NT2/D1 (cell line): ENCODE measurements around the gene AP1S1.
A peak's percentile ranks its signal among the peaks of the same experiment; 100 is the strongest.
"Not testable (repeated sequence)": the region's sequence is repeated elsewhere in the genome, so short reads cannot be mapped to it uniquely, and the experiment has no call there.

ENCODE experiments used
- DNase-seq: peaks from one replicate; pipeline ENCODE4 v3.0.0-alpha.2; 2011; ENCODE audit warnings: low read depth, low spot score
- H3K27me3 ChIP-seq: 2 replicates; pipeline ENCODE4 v1.6.0; 2011; ENCODE audit warnings: mild to moderate bottlenecking; ENCODE audit not compliant: insufficient read length, insufficient read depth
- H3K36me3 ChIP-seq: 2 replicates; pipeline ENCODE4 v1.6.1; 2011; ENCODE audit warnings: mild to moderate bottlenecking, low read length, mixed read lengths; ENCODE audit not compliant: insufficient read depth, insufficient read length
- H3K4me1 ChIP-seq: 2 replicates; pipeline ENCODE4 v1.5.1; 2011; ENCODE audit not compliant: insufficient read depth, insufficient read length
- H3K4me3 ChIP-seq: 2 replicates; pipeline ENCODE4 v1.5.1; 2011; ENCODE audit warnings: low read depth; ENCODE audit not compliant: insufficient read length
- H3K9ac ChIP-seq: 2 replicates; pipeline ENCODE4 v1.6.0; 2011; ENCODE audit warnings: low read depth; ENCODE audit not compliant: insufficient read length
- H3K9me3 ChIP-seq: 2 replicates; pipeline ENCODE4 v1.5.1; 2011; ENCODE audit warnings: mild to moderate bottlenecking, low read length; ENCODE audit not compliant: insufficient read depth
- SUZ12 ChIP-seq: IDR thresholded peaks from 2 replicates; pipeline ENCODE4 v1.6.1; 2011; ENCODE audit not compliant: insufficient read length, insufficient read depth; ENCODE audit errors: extremely low read depth
- YY1 ChIP-seq: IDR thresholded peaks from 2 replicates; pipeline ENCODE4 v1.6.1; 2011; ENCODE audit not compliant: insufficient read length, insufficient read depth
- ZNF274 ChIP-seq: IDR thresholded peaks from 2 replicates; pipeline ENCODE4 v1.6.1; 2011; ENCODE audit warnings: mild to moderate bottlenecking, low read depth, low read length

Gene AP1S1

DNA sequence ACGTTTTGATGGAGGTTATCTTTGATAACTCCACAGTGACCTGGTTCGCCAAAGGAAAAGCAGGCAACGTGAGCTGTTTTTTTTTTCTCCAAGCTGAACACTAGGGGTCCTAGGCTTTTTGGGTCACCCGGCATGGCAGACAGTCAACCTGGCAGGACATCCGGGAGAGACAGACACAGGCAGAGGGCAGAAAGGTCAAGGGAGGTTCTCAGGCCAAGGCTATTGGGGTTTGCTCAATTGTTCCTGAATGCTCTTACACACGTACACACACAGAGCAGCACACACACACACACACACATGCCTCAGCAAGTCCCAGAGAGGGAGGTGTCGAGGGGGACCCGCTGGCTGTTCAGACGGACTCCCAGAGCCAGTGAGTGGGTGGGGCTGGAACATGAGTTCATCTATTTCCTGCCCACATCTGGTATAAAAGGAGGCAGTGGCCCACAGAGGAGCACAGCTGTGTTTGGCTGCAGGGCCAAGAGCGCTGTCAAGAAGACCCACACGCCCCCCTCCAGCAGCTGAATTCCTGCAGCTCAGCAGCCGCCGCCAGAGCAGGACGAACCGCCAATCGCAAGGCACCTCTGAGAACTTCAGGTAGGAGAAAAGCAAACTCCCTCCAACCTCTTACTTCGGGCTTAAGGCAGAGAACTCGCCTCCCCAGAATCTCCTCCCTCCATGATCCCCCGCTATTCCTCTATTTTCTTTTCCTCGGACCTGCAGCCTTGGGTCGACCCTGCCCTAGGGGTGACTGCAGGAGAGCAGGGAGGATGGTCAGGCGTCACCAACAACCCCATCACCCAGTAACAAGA lies 27.4 kb upstream of the AP1S1 start, which contains the start of gene SERPINE1:
SERPINE1 (plus strand) TSS at position 454 of the 809 bp plus-strand sequence. CDS start 1,290 bp downstream, outside the sequence.
- H3K4me1 ChIP-seq: peaks cover 10% of the 10 kb centered on the region
- peak; percentile 54 for DNase-seq
- H3K36me3 ChIP-seq: peaks cover 27% of the 10 kb centered on the region
- peak within 1 kb of the TSS; percentile 35 for H3K4me3 ChIP-seq
- no peaks in the 10 kb centered on the region for H3K9me3 ChIP-seq
- H3K27me3 ChIP-seq: no peaks in the 10 kb centered on the region
- peak within 1 kb of the TSS; percentile 44 for H3K9ac ChIP-seq
- TF ChIP-seq ZNF274 (no peak), SUZ12 (no peak), YY1 (no peak)

DNA sequence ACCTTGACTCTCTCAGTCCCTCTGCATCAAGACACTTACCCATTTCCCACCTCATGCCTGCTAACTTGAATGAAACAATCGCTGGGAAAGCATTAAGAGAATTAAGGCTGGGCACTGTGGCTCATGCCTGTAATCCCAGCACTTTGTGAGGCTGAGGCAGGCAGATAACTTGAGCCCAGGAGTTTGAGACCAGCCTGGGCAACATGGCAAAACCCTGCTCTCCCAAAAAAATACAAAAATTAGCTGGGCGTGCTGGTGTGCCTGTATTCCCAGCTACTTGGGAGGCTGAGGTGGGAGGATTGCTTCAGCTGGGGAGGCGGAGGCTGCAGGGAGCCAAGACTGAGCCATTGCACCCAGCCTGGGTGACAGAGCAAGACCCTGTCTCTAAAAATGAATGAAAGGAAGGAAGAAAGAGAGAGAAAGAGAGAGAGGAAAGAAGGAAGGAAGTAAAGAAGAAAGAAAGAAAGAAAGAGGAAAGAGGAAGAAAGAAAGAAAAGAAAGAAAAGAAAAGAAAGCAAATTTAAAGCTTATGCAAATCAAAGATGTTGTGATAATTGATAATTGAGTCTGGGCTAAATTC lies 26.7 kb upstream of the AP1S1 start:
- Histone ChIP-seq H3K9ac (peak overlapping the region; percentile 44), H3K27me3 (no peaks in the 10 kb centered on the region), H3K4me3 (peak overlapping the region; percentile 35), H3K4me1 (peaks cover 10% of the 10 kb centered on the region), H3K36me3 (peaks cover 33% of the 10 kb centered on the region), H3K9me3 (no peaks in the 10 kb centered on the region)
- TF ChIP-seq ZNF274 (no peak), YY1 (no peak), SUZ12 (no peak)
- no peak for DNase-seq

DNA sequence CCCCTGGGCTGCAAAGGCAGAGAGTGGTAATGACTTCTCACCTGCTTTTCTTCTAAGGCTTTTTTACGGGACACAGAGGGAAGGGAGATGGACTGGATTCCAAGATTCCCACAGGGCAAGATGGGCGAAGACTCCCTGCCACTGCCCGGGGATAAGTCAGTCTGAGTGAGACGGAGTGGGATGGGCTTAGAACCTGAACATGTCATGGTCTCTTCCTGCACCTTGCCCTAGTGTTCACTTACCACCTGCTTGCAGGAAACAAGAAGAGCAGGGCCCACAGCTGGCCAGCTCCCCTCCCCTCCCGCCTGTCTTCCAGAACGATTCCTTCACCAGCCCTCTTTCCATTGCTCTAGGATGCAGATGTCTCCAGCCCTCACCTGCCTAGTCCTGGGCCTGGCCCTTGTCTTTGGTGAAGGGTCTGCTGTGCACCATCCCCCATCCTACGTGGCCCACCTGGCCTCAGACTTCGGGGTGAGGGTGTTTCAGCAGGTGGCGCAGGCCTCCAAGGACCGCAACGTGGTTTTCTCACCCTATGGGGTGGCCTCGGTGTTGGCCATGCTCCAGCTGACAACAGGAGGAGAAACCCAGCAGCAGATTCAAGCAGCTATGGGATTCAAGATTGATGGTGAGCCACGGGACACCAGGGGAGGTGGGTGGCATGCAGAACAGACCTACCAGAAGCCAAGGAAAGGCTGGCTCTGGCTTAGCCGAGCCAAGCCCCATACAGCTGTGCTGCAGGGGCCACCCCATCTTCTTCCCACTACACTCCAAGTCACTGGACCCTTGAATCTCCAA lies 26.0 kb upstream of the AP1S1 start:
- Histone ChIP-seq H3K36me3 (peaks cover 38% of the 10 kb centered on the region), H3K9ac (peak overlapping the region; percentile 44), H3K9me3 (no peaks in the 10 kb centered on the region), H3K27me3 (no peaks in the 10 kb centered on the region), H3K4me3 (no peak overlapping the region), H3K4me1 (peaks cover 10% of the 10 kb centered on the region)
- DNase-seq: no peak
- TF ChIP-seq YY1 (no peak), SUZ12 (no peak), ZNF274 (no peak)

DNA sequence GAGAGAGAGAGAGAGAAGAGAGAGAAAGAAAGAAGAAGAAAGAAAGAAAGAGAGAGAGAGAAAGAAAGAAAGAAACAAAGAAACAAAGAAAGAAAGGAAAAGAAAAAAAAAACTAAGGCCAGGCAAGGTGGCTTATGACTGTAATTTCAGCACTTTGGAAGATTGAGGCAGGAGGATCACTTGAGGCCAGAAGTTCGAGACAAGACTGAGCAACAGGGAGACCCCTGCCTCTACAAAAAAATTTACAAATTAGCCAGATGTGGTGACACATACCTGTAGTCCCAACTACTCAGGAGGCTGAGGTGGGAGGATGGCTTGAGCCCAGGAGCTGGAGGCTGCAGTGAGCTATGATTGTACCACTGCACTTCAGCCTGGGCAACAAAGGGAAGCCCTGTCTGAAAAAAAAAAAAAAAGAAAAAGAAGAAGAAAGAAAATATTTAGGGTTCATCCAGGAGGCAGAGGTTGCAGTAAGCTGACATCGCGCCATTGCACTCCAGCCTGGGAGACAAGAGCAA lies 24.6 kb upstream of the AP1S1 start:
- no peaks in the 10 kb centered on the region for H3K27me3 ChIP-seq
- no peak for DNase-seq
- H3K4me1 ChIP-seq: peaks cover 9% of the 10 kb centered on the region
- peaks cover 53% of the 10 kb centered on the region for H3K36me3 ChIP-seq
- TF ChIP-seq YY1 (no peak), ZNF274 (no peak), SUZ12 (no peak)
- H3K9ac ChIP-seq: no peak overlapping the region
- no peaks in the 10 kb centered on the region for H3K9me3 ChIP-seq
- no peak overlapping the region for H3K4me3 ChIP-seq

DNA sequence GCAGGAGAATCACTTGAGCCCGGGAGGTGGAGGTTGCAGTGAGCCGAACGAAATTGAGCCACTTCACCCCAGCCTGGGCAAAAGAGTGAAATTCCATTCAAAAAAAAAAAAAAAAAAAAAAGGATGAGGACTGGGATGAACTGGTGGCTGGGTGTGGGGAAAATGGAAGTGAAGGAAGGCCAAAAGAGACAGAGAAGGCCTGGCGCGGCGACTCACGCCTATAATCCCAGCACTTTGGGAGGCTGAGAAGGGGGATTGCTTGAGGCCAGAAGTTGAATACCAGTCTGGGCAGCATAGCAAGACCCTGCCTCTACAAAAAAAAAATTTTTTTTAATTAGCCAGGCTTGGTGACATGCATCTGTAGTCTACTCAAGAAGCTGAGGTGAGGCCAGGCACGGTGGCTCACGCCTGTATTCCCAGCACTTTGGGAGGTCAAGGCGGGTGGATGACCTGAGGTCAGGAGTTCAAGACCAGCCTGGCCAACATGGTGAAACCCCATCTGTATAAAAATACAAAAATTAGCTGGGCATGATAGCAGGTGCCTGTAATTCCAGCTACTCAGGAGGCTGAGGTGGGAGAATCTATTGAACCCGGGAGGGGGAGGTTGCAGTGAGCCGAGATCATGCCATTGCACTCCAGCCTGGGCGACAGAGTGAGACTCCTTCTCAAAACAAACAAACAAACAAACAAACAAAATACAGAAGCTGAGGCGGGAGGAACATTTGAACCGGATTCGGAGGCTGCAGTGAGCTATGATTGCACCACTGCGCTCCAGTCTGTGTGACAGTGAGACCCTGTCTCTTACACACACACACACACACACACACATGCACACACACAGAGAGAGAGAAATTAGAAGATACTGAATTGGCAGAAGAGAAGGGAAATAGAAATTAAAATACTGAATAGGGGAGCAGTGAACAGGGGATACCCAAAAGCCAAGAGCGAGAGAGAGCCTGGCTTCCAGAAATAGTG lies 21.4 kb upstream of the AP1S1 start:
- not testable (repeated sequence) for H3K9ac ChIP-seq, DNase-seq, H3K4me1 ChIP-seq, H3K27me3 ChIP-seq, H3K4me3 ChIP-seq, H3K9me3 ChIP-seq
- peaks cover 72% of the 10 kb centered on the region for H3K36me3 ChIP-seq

GRCh38 chr7:101133621-101134398 lies 20.5 kb upstream of the AP1S1 start:
- peaks cover 65% of the 10 kb centered on the region for H3K36me3 ChIP-seq
- no peaks in the 10 kb centered on the region for H3K9me3 ChIP-seq
- no peak overlapping the region for H3K4me3 ChIP-seq
- no peak for DNase-seq
- peaks cover 2% of the 10 kb centered on the region for H3K4me1 ChIP-seq
- TF ChIP-seq ZNF274 (no peak), SUZ12 (no peak), YY1 (no peak)
- H3K27me3 ChIP-seq: no peaks in the 10 kb centered on the region
- no peak overlapping the region for H3K9ac ChIP-seq
